Measurements from ENCODE around the gene DNAJB7.

DNA sequence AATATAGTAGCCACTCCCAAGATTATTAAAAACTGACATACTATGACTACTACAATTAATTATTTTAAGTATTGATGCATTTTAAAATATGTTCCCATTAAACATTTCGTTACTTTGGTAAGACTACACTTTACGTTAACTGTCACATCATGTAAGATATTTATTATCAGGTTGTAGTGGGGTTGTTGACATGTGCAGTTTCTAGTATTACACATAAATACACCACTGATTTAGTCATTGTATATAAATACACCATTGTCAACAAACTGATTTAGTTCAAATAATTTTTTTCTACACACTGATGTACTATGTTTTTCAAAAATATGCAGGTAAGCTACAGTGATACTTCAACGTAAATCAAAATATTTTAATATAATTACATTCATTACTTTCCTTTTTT lies 17.0 kb downstream of the DNAJB7 start:
- TF ChIP-seq POLR2A (IDR thresholded peaks at IDR 0.05) = no peak
- TF ChIP-seq, protein P1, sequence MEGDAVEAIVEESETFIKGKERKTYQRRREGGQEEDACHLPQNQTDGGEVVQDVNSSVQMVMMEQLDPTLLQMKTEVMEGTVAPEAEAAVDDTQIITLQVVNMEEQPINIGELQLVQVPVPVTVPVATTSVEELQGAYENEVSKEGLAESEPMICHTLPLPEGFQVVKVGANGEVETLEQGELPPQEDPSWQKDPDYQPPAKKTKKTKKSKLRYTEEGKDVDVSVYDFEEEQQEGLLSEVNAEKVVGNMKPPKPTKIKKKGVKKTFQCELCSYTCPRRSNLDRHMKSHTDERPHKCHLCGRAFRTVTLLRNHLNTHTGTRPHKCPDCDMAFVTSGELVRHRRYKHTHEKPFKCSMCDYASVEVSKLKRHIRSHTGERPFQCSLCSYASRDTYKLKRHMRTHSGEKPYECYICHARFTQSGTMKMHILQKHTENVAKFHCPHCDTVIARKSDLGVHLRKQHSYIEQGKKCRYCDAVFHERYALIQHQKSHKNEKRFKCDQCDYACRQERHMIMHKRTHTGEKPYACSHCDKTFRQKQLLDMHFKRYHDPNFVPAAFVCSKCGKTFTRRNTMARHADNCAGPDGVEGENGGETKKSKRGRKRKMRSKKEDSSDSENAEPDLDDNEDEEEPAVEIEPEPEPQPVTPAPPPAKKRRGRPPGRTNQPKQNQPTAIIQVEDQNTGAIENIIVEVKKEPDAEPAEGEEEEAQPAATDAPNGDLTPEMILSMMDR (IDR thresholded peaks at IDR 0.05 in 4 of 5, conservative IDR thresholded peaks at IDR 0.05 in 1 of 5) = no peak
